GM18909 (cell line): ENCODE results near the gene PPY.
"Not testable (repeated sequence)": the region's sequence is repeated elsewhere in the genome, so short reads cannot be mapped to it uniquely, and the experiment has no call there.

Experiments used
- ATAC-seq: cut with Tn5 transposase; IDR thresholded peaks from one replicate; pipeline ENCODE4 v1.9.1; 2021; ENCODE audit warnings: mild to moderate bottlenecking; ENCODE audit not compliant: unreplicated experiment, poor library complexity

The PPY gene

DNA sequence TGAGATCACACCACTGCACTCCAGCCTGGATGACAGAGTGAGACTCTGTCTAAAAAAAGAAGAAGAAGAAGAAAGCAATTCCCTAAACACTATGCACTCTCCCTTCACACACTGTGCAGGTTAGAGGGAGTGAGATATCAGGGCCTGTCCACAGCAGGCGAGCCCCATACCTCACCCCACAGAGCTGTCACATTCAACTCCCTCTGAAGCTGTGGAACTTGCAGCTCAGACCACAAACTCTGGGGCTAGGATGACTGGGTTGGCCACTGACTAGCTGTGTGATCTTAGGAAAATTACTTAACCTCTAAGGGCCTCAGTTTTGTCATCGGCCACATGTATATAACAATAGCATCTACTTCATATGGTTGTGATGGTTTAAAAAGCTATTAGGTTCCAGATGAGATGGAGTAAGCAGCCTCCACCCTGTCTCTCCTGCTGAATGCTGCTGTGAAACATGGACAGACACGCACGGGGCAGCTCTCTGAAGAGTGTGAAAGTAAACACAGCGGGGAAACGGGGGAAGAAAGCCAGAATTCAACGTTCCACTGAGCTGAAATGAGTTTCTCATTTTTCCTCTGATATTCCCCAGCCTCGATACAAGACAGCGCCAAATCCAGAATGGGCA lies 25.1 kb upstream of the PPY start:
- ATAC-seq: no peak

DNA sequence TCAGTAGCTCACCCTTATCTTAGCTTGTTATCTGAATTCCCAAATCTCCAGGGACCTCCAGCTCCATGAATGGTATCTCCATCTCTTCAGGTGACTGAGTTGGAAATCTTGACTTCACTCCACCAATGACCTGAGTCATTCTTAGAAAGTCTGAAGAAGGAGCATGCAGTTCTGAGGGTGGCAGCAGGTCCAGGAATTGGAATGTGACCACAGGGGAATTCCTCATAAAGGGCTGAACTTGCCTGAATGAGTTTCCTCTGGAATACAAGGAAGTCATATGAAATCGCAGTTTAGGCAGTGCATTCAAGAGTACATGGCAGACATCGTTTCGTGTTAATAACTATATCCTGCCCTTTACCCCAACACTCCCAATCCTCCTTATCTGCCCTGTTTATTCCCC lies 24.0 kb upstream of the PPY start:
- ATAC-seq: no peak

DNA sequence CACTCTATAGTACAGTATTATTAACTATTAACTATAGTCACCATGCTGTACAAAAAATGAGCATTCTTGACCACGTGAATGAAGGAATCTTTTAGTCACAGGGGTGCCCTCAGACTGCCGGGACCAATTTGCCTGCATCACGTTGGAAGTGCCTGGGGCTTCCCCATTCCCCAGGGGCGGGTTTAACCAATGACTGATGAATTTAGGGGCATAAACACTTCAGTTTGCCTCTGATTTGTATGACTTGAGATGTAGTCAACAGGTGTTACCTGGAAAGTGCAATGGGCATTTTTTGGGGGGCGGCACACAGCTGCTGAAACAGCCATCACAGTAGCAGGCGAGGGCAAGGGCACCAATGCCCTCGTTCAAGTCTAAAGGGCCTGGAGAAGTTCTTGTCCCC lies 20.2 kb upstream of the PPY start:
- no peak for ATAC-seq

DNA sequence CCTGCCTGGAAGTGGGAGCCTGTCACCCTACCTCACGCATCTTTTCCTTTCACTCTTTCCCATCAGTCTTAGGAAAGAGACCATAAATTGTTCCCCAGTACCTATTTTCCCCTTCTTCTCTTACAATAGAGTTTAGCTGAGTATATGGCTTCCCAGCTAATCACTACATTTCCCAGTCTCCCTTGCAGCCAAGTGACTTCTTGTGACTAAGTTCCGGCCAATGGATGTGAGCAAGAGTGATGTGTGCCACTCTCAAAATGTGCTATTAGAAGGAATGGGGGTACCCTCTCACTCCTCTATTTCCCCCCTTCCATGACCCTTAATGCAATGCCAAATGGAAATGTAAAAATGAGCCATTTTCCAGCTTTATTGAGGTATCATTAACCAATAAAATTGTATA lies 19.7 kb upstream of the PPY start:
- no peak for ATAC-seq

DNA sequence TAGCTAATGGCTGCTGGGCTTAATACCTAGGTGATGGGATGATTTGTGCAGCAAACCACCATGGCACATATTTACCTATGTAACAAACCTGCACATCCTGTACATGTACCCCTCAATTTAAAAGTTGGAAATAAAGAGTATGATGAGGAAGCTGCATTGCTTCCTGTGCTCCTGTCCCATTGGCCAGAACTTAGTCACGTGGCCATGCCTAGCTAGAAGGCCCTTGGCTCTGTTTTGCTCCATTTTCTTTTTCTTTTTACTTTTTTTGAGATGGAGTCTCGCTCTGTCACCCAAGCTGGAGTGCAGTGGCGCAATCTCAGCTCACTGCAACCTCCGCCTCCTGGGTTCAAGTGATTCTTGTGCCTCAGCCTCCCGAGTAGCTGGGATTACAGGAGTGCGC lies 19.0 kb upstream of the PPY start:
- ATAC-seq: not testable (repeated sequence)

DNA sequence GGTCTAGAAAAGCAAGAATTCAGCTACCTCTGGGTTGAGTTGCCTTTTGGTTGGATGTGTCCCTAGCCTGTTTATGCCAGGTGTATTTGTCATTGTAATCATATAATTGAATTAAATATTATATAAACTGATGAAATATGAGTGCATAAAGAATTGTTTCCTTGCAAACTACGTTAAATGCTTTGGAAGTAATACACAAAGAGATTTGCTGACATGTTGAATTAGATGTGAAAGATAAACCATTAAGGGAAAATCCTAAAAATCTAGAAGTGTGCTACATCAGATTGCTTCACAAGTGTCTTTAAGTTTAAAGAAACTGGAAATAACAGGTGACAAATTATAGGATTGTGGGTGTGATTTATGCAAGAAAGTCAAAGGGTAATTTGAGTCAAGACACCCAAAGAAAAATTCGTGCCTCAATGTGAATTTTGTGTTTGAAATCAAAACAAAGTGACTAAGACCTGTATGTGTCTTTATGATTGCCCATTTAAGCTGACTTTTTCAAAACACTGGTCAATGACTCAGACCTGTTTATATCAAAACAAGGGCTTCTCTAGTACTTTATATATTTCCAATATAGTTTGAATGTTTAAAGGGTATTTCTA lies 16.6 kb upstream of the PPY start:
- no peak for ATAC-seq

DNA sequence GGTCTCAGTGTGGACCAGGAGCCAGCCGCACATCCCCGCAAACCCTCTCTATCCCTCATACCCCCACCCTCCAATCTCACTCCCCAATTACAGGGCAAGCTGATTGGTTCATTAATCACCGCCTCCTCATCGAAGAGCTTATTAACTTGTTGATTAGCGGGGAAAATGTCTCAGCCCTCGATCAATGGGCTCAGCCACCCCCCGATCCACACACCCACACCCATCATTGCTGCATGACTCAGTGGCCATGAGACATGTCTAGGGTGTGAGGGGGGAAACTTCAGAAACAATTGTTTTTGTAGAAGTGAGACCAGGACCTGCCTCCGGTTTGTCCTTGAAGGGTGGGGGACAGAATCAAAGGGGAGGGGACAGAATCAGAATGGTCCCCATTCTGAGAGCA lies 13.9 kb upstream of the PPY start:
- ATAC-seq: no peak

DNA sequence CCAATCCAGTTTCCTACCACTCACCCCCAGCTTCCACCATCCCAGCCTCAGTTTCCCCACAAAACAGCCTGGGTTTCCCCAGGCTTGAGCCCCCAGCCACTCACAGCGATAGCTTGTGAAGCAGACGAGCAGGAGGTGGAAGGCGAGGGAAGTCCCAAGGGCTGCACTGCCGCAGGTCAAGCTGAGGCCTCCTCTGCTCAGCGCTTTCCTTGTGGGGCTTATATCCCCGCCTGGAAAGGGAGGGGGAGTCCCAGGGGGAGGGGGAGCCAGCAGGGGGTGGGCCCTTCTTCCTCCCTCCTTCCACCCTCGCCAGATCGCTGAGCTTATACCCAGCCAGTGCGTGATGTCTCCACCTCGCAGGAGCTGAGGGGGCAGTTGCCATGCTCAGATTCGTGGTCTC lies 11.5 kb upstream of the PPY start, which contains the start of gene PYY:
TSS of gene PYY (minus strand) at position 195 of the 400 bp plus-strand sequence. CDS start 457 bp downstream, outside the sequence.
- ATAC-seq: no peak

DNA sequence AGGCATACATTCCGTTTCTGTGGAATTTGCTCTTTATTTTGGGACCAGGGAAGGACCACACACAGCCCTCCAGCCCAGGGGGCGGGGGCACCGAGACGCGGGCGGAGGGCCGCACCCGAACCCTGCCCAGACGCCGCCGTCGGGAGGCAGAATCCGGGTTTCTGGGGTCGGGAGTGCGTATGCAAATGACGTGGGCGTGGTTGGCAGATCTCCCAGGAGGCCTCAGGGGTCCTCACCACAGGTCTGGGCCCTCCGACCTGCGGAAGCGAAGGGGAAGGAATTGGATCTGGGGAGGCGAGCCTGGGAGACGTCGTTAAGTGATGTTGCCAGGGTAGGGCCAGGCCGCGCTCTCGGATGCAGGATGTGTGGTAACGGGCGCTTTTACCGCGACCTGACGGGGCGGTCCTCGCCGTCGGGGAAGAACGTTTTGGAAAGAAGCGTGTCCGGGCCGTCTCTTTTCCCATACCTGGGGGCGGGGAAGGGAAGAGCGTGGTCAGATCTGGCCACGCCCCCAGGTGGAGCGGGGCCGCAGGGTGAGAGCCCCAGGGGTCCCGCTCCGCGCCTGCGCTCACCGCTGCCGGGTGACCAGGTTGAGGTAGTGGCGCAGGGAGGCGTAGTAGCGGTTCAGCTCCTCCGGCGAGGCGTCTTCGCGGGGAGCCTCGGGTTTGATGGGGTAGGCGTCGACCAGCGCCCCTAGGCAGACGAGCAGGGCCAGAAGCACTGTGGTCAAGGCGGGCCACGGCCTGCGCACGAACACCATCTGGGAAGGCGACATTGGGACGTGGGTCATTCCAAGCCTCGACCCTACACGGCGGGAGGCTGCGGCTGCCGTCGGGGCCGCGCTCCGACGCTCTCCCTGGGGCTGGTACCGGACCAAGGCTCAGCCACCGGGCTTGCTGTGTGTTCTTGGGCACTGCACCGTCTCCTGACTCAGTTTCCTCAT lies 10.7 kb upstream of the PPY start:
- ATAC-seq: no peak

DNA sequence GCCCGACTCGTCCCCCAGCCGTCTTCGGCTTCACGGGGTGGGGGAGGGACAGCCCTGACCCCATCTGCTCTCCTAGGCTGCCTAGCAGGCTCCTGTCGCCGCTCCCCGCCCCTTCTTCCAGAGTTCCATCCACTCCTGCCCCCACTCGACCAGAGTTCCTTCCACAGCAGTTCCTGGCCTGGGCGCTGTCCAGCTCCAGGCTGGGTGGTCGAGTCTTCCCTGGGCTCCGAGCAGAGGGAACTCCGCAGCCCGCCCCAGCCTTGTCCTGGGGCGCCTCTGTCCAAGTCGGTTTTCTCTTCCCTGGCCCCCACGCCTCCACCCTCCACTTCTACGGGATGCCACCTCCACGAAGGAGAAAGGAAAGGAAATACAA lies 10.1 kb upstream of the PPY start:
- no peak for ATAC-seq

DNA sequence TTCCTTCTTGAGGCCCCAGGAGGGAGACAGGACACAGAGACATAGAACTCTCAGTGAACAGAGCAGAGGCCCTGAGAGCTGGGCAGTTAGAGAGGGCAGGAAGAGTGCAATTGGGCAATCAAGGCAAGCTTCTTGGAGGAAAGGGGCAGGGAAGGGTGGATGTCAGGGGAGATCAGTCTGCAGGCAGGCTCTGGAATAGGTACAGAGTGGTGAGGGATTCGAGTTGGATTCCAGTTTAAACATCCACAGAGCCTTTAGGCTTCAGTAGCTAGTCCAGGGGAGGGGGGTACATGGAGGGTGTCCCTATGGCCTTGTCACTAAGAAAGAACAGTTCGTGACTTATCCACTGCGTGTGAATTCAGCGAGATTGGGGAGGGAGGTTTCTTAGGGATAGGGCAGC lies 9.5 kb upstream of the PPY start:
- no peak for ATAC-seq

DNA sequence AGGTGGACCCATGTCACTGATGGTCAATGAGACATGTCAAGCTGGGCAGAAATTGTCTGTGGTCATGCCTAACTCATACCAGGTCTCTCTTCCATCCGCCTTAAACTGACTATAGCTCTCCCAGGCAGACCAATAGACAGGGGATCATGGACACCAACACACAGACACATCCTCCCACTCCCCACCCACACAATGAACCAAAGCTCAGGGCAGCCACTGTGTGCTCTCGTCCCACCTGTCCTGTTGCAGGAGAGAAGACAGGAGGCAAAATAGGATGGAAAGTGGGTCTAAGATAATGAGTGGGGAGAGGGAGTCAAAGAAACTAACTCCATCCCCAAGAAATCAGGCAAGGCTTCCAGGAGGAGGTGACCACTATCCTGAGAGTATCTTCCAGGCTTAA lies 8.3 kb upstream of the PPY start:
- ATAC-seq: no peak

DNA sequence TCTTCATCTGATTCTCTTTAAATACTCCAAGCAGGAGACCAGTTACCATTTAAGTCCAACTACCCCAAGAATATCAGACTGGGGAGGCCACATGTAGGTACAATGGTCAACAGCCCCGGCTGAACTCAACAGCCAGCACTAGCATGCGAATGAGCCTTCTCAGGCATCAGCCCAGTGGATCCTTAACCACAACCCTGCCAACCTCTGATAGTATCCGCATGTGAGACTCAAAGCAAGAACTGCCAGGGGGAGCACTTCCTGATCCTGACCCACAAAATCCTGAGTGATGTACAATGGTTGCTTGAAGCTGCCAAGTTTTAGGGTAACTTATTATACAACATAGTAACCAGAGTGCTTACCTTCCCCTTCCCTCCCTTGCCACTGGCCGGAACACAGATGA lies 7.5 kb upstream of the PPY start:
- no peak for ATAC-seq

DNA sequence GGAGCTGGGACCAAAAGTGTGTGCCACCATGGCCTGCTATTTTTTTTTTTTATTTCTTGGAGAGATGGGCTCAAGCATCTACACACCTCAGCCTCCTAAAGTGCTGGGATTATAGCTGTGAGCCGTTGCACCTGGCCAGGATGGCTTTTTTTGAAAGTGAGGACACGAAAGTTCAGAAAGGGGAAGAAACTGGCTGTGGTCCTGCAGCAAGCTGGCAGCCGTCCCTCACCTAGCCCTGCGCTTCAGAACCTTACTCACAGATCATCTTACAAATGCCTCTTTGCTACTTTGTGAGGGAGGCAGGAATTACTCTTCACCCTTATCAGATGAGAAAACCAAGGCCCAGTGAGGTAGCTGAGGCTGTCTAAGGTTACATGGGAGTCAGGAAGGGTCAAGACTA lies 4.5 kb upstream of the PPY start:
- ATAC-seq: no peak

DNA sequence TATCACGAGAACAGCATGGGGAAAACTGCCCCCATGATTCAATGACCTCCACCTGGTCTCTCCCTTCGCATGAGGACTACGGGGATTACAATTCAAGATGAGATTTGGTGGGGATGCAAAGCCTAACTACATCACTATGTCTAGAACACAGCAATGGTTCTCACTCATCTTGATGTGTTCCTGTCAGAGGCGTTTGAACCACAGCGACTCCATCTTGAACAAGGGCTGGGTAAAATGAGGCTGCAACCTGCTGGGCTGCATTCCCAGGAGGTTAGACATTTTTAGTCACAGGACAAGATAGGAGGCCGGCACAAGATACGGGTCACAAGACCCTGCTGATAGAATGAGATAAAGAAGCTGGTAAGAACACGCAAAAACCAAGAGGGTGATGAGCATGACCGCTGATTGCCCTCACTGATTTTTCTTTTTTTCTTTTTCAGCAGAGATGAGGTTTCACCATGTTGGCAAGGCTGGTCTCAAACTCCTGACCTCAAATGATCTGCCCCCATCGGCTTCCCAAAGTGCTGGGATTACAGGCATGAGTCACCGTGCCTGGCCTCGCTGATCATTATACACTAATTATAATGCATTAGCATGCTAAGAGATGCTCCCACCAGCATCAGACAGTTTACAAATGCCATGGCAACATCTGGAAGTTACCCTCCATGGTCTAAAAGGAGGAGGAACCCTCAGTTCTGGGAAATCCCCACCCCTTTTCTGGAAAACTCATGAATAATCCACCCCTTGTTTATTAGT lies 3.0 kb upstream of the PPY start:
- ATAC-seq: no peak

DNA sequence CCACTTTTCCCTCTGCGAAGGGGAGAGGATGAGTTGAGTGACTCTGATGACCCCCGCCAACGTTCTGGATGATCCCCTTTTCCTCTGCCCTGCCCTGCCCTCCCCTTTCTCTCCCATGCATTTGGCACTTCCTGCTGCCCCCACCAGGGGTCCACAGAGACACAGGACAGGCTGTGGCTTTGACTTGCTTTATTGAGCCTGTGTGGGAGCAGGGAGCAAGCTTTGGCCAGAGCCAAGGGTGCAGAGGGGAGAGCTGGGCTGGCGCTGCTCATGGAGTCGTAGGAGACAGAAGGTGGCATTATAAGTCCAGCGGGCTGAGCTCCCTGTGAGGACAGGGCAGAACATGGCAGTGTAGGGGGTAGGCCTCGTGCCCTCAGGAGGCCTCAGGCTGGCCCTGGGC lies 1.6 kb downstream of the PPY start:
- ATAC-seq: no peak

DNA sequence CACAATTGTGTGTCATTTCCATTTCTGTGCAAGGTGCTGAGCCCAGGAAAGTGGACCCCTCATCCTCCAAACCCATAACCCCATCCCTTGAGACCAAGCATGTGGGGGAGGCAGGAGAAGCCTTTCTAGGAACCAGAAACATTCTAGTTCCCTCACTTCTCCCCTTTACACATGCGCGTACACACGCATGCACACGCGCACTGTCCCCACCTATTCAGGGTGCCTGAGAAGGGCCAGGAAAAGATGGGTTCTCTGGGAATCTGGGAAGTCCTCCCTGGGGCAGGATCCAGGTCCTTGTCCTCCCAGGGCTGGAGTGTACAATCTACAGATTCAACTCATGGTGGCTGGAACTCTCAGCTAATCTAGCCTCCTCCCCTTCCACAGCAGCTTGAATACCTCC lies 2.4 kb downstream of the PPY start:
- no peak for ATAC-seq

DNA sequence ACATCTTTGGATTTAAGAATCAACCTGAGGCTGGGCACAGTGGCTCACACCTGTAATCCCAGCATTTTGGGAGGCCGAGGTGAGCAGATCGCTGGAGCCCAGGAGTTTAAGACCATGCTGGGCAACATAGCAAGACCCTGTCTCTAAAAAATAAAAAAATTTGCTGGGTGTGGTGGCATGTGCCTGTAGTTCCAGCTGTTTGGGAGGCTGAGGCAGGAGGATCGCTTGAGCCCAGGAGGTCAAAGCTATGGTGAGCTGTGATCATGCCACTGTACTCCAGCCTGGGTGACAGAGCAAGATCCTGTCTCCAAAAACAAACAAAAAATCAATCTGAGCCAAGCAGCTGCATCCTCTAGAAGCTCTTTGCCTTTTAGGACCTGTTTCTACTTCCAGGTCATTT lies 2.8 kb downstream of the PPY start:
- not testable (repeated sequence) for ATAC-seq

DNA sequence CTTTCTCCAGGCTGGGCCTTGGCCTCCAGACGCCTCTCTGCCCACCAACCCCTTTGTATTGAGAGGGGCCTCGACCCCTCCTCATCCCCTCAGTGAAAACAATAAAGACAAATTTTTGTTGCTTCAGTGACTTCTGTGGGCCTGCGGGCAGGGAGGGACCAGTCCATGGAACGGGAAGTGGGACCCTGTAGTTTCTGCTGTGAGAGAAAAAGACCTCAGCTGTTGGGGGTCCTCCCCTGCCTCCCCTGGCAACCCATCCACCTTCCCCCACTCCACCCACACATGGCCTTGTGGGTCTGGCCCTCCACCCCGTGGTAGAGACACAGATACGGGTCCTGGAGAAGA lies 3.5 kb downstream of the PPY start:
- ATAC-seq: no peak

DNA sequence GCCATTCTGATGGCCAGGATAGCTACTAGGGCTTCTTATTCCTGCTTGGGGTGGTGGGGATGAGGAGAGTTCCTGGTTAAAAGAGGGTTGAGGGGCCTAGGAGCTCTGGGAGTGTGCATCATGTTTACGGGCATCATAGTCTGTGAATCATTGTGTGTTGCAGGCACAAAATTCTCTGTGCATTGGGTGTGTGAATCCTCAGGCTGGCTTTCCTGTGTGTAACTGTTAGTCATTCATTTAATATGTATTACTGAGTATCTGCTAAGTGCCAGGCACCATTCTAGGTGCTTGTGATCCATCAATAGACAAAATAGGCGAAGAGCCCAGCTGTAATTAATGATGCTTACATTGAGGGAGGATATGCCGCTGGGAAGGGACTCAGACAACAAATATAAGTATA lies 5.8 kb downstream of the PPY start:
- ATAC-seq: no peak

DNA sequence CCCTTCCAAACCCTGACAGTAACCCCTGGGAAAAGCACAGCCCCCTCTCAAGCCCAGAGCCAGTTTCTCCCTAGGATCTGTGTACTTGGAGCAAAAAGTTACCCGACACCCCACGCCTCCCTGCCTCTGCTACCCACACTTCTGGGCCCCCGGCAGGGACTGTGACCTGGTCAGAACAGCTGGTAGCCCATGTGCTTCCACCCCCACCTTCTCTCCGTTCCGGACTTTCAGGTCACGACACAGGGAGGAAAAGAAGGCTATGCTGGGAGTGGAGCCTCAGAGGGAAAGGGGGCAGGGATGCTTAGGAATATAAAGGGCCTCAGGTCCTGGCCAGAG lies 6.4 kb downstream of the PPY start:
- ATAC-seq: no peak
